Heart right ventricle (tissue), 16 donors: Measurements from ENCODE around the gene DDAH1. TPM values are rescaled to one million over a fixed set of nuclear protein-coding genes. Genes with fewer than 3 reads are reported as not detected.
"Not testable (repeated sequence)": the region's sequence is repeated elsewhere in the genome, so short reads cannot be mapped to it uniquely, and the experiment has no call there.

Experiments used
- ATAC-seq, 8 donors: fragments of 200-7000 bp; cut with Tn5 transposase; one replicate each; pipeline ENCODE4 v1.9.1; 2020; ENCODE audit warnings: mild to moderate bottlenecking in 8 of 8, moderate library complexity in 8 of 8, moderate number of reproducible peaks in 1 of 8
- DNase-seq, 2 donors: peaks; one replicate each; pipeline ENCODE4 v3.0.0-alpha.2; 2020
- H3K27ac ChIP-seq, 10 donors: fragments of 200-600 bp; sonication (generic) in 2 of 10; one replicate each; pipeline versions ENCODE4 v1.5.0 to v1.8.0; 2020 to 2022; ENCODE audit warnings: mild to moderate bottlenecking in 3 of 10
- H3K27me3 ChIP-seq, 7 donors: fragments of 200-600 bp; one replicate each; pipeline ENCODE4 v1.8.0; 2021 to 2022; ENCODE audit warnings: mild to moderate bottlenecking in 2 of 7
- H3K36me3 ChIP-seq, 9 donors: fragments of 200-600 bp; sonication (generic) in 1 of 9; one replicate each; pipeline versions ENCODE4 v1.5.0 to v1.8.0; 2020 to 2022; ENCODE audit warnings: mild to moderate bottlenecking in 2 of 9
- H3K4me1 ChIP-seq, 9 donors: fragments of 200-600 bp; sonication (generic) in 1 of 9; one replicate each; pipeline versions ENCODE4 v1.5.0 to v1.8.0; 2020 to 2022; ENCODE audit warnings: mild to moderate bottlenecking in 4 of 9
- H3K4me3 ChIP-seq, 10 donors: fragments of 200-600 bp; sonication (generic) in 2 of 10; one replicate each; pipeline versions ENCODE4 v1.5.0 to v1.8.0; 2020 to 2022; ENCODE audit warnings: mild to moderate bottlenecking in 7 of 10, moderate library complexity in 2 of 10
- H3K9me3 ChIP-seq, 11 donors: fragments of 200-600 bp in 10 of 11; sonication (generic) in 2 of 11; one replicate each; pipeline versions ENCODE4 v1.5.0 to v1.8.0; 2013 to 2022; ENCODE audit warnings: mild to moderate bottlenecking in 2 of 11, control low read depth in 1 of 11, moderate library complexity in 1 of 11
- WGBS, 2 donors: extraction: QIAGEN DNeasy Blood & Tissue Kit; methylation state at CpG; one replicate each; pipeline ENCODE4 v1.1.7; 2013; ENCODE audit warnings: inconsistent platforms in 1 of 2; 5-methylcytosine and 5-hydroxymethylcytosine counted together
- intact Hi-C, 10 donors: fragments of 100-400 bp; cut with DNase I; formaldehyde crosslinking; loops; one replicate each; pipeline versions ENCODE4 v1.11.1 to v1.14.2; 2022
- long read RNA-seq, 3 donors: library from polyadenylated mRNA; unstranded; transcript quantifications; one replicate each; pipeline ENCODE4 v2.0.0, GENCODE V29; 2020 to 2021
- polyA plus RNA-seq, 2 donors: library from polyadenylated mRNA; stranded (reverse); fragments of 200-250 nt; gene quantifications; one replicate each; pipeline ENCODE4 v1.2.3, GENCODE V29; 2013
- total RNA-seq, 10 donors: library from RNA; stranded (reverse); fragmentation: NEBNext Ultra II Directional in 3 of 10; extraction: Animal tissue kit (Norgen Biotek cat#: 25700) in 3 of 10; gene quantifications; one replicate each; pipeline versions ENCODE4 v1.2.1 to v1.2.4, GENCODE V29; 2021 to 2023
- TF ChIP-seq, protein P1 (sequence below), 9 donors: fragments of 200-600 bp; sonication (generic) in 2 of 9; IDR thresholded peaks; one replicate each; pipeline versions ENCODE4 v1.5.0 to v1.8.0; 2021 to 2022; ENCODE audit warnings: antibody characterized with exemption in 9 of 9, mild to moderate bottlenecking in 5 of 9, moderate library complexity in 1 of 9
- donor health status: Arrhythmogenic right ventricular cardiomyopathy.
- donor health status: ischemic (EF 13 %, LVEDD 7.1; RV severe dilation, severe dysfunction).
- donor health status: healthy with polysubstance abuse.
- donor health status: DM: no; HTN: yes; CAD: no.
- donor health status: DM: no; HTN: no; CAD: no.
- donor health status: ischemic (EF 25% LVEDD 6.9; RV normal size, moderate dysfunction).
- donor health status: ischemic (EF 25% LVEDD 5.7; RV mildly dilated, moderate dysfunction).
- donor health status: healthy.
- donor health status: DM: yes; HTN: yes; CAD: no.
- donor health status: Ischemic cardiomyopathy.
- donor health status: ischemic (EF 35%, LVEDD 5.7; RV mildly dilated, moderate dysfunction).
- donor health status: nonischemic (EF 11% LVEDD 7.7; RV severe dilation, severe dysfunction).
- donor health status: DM: yes; HTN: yes; CAD: no.
- donor health status: PGD.
- donor health status: ischemic (EF 29% LVEDD 5.4; RV normal size, mild dysfunction).
- donor health status: nonischemic (EF 23%, LVEDD 6.1; RV moderate dilation, normal function).

Gene DDAH1
- total RNA-seq (10 to 100 TPM in 7 of 10 donors, 1 to 10 TPM in 3; 5.4 to 29.0 (median 19.0) TPM), polyA plus RNA-seq (10 to 100 TPM in 1 of 2 donors, 1 to 10 TPM in 1; 2.7 to 11.0 TPM)
- long read RNA-seq, donor 1: 0 reads
- long read RNA-seq, donor 2: 0 reads
- long read RNA-seq, donor 3, partial matches to known transcripts: 0 of 6 reads
- long read RNA-seq, donor 3, other reads (novel, unspliced or antisense): 5 of 6 reads

DNA sequence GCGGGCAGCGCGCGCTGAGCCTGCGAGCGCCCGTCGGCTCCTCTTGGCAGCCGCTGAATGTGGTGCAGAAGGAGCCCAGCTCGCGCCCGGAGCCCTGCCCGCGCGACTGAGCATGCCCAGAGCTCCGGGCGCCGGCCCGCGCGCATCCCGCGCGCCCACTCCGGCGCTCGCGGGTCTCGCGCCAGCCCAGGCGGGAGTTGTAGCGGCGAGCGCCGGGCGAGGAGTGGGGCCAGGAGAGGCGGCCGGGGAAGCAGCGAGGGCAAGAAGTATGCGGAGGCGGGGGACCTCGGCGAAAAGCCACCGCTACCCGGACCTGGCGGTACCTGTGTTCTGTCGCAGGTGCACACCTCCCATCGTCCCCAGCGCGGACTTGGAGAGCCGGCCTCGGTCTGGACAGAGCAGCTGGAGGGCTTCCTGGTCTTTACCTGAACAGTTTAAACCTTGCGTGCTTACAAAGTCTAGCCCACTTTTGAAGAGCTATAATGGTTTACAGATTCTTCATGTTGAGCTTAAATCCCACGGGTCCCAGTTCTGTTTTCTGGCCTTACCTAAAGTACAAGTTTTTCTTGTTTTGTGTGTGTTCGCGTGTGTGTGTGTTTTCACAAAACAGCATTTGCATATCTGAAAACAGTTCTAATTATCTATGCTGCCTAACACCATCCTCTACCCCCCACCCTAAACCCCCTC lies at the start of gene DDAH1:
DDAH1 (minus strand) TSS at position 61 of the 687 bp plus-strand sequence. CDS start 114 bp downstream, outside the sequence.
- DNase-seq (peak; percentile 31 to 57), ATAC-seq (peak; percentile 57 to 89 (median 74))
- Histone ChIP-seq H3K27me3 (peaks cover 0 to 31% (median 0%) of the 10 kb centered on the region in 7 donors), H3K36me3 (no peaks in the 10 kb centered on the region), H3K9me3 (no peaks in the 10 kb centered on the region), H3K27ac (peak within 1 kb of the TSS; percentile 26 to 89 (median 77)), H3K4me1 (peaks cover 0 to 18% (median 14%) of the 10 kb centered on the region in 9 donors), H3K4me3 (peak within 1 kb of the TSS; percentile 31 to 90 (median 70))
- intact Hi-C loops: loop anchor here in 4 of 10 donors (10.0 kb wide), 5 partner anchors 50 to 160 kb away; partner anchors contain the start of gene CCN1 (in 1 of the 4)
- 4 to 6% methylated on average over 45 to 56 of the region's 56 CpGs for WGBS, 2 donors
- TF ChIP-seq, protein P1, sequence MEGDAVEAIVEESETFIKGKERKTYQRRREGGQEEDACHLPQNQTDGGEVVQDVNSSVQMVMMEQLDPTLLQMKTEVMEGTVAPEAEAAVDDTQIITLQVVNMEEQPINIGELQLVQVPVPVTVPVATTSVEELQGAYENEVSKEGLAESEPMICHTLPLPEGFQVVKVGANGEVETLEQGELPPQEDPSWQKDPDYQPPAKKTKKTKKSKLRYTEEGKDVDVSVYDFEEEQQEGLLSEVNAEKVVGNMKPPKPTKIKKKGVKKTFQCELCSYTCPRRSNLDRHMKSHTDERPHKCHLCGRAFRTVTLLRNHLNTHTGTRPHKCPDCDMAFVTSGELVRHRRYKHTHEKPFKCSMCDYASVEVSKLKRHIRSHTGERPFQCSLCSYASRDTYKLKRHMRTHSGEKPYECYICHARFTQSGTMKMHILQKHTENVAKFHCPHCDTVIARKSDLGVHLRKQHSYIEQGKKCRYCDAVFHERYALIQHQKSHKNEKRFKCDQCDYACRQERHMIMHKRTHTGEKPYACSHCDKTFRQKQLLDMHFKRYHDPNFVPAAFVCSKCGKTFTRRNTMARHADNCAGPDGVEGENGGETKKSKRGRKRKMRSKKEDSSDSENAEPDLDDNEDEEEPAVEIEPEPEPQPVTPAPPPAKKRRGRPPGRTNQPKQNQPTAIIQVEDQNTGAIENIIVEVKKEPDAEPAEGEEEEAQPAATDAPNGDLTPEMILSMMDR (IDR thresholded peaks at IDR 0.05): no peak

- DNase-seq, H3K4me3 ChIP-seq, H3K4me1 ChIP-seq, H3K27me3 ChIP-seq, H3K27ac ChIP-seq, H3K36me3 ChIP-seq, intact Hi-C loops, ATAC-seq: not testable (repeated sequence)
- WGBS, 2 donors: 90 to 93% methylated on average over 4 of the region's 4 CpGs
- peaks cover 0 to 20% (median 0%) of the 10 kb centered on the region in 11 donors for H3K9me3 ChIP-seq
Measured at GRCh38 chr1:85513998-85514397, 49.0 kb upstream of the DDAH1 start.

DNA sequence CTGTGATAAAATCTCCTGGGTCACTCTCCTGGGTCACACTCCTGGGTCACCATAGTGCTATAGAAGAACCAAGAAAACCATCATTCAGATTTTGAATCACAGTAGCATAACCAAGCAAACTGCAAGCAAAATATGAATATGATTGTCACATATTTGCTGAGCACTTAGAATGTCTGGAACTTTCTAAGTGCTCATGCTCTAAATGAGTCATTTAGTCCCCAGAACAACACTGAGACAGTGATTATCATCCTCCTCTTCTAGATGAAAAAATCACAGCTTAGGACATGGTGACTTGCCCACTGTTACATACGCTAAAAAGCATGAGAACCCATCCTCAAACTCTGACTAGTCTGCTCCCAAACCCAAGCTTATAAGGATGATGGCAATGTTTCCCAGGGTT lies 39.5 kb upstream of the DDAH1 start:
- Histone ChIP-seq H3K36me3 (no peaks in the 10 kb centered on the region), H3K27me3 (no peaks in the 10 kb centered on the region), H3K9me3 (peaks cover 0 to 11% (median 0%) of the 10 kb centered on the region in 11 donors), H3K27ac (no peak overlapping the region), H3K4me3 (no peak overlapping the region), H3K4me1 (peaks cover 0 to 14% (median 0%) of the 10 kb centered on the region in 9 donors)
- no peak for DNase-seq
- TF ChIP-seq, protein P1 (IDR thresholded peaks at IDR 0.05): no peak
- no peak for ATAC-seq
- WGBS, 2 donors: 91 to 92% methylated on average over 1 of the region's 1 CpG
- intact Hi-C loops: loop anchor here in 7 of 10 donors (5.0 to 10.0 kb wide), 5 partner anchors 42 to 200 kb away; partner anchors contain the start of gene CCN1 (in 1 of the 7)

GRCh38 chr1:85502625-85503083 lies 37.7 kb upstream of the DDAH1 start:
- Histone ChIP-seq H3K4me3 (no peak overlapping the region), H3K9me3 (peaks cover 0 to 11% (median 0%) of the 10 kb centered on the region in 11 donors), H3K4me1 (peaks cover 0 to 14% (median 0%) of the 10 kb centered on the region in 9 donors), H3K27me3 (no peaks in the 10 kb centered on the region), H3K27ac (no peak overlapping the region), H3K36me3 (no peaks in the 10 kb centered on the region)
- WGBS, 2 donors: 38 to 48% methylated on average over 3 of the region's 3 CpGs
- peak in 1 of 2 donors; percentile 68 for DNase-seq
- TF ChIP-seq, protein P1 (IDR thresholded peaks at IDR 0.05): peak; percentile 22 to 72 (median 58)
- intact Hi-C loops: loop anchor here (2.0 to 10.0 kb wide), 6 partner anchors 40 to 198 kb away; partner anchors contain the start of gene CCN1 (in 1 of the 10)
- ATAC-seq: peak; percentile 62 to 94 (median 88)
